Measurements from ENCODE around the gene HDHD5. TPM values are rescaled to one million over a fixed set of nuclear protein-coding genes. Genes with fewer than 3 reads are reported as not detected.

The HDHD5 gene
- total and polyA plus RNA-seq, 11 donors, result 31.8 to 72.1 (median 49.0) TPM

DNA sequence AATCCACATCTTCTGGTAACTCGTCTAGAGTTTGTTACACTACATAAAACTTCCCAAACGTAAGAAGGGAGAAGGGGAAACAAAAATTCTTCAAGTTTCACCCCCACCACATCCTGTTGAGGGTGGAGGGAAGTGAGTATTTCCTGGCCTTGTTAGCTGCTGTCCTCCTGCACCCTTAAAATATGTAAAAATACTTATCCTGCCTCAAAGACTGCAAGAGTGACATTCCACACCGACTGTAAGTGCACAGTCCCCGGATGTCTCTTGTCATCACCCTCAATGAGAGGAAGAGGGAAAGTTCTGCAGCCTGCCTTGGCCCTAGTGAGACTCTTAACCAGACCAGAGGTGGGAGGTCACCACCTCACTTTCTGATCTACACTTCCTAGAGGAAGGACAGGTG lies 41.2 kb downstream of the HDHD5 start:
- DNase-seq (no peak), ATAC-seq (no peak)
- H3K27me3 ChIP-seq, result peaks cover 0 to 13% (median 0%) of the 10 kb centered on the region in 9 donors
- 23 to 41% (median 26%) methylated on average over 4 of the region's 4 CpGs for WGBS, 4 donors
- no peaks in the 10 kb centered on the region for H3K36me3 ChIP-seq
- H3K4me1 ChIP-seq, result peaks cover 0 to 70% (median 19%) of the 10 kb centered on the region in 12 donors
- intact Hi-C loops (cut with DNase I), result loop anchor here in 3 of 10 donors (2.0 to 5.0 kb wide), 2 partner anchors 43 to 54 kb away; no protein-coding TSS in a partner anchor
- peak overlapping the region in 1 of 12 donors; percentile 88 for H3K27ac ChIP-seq
- TF ChIP-seq POLR2A (IDR thresholded peaks at IDR 0.05), result no peak
- TF ChIP-seq, protein P1, sequence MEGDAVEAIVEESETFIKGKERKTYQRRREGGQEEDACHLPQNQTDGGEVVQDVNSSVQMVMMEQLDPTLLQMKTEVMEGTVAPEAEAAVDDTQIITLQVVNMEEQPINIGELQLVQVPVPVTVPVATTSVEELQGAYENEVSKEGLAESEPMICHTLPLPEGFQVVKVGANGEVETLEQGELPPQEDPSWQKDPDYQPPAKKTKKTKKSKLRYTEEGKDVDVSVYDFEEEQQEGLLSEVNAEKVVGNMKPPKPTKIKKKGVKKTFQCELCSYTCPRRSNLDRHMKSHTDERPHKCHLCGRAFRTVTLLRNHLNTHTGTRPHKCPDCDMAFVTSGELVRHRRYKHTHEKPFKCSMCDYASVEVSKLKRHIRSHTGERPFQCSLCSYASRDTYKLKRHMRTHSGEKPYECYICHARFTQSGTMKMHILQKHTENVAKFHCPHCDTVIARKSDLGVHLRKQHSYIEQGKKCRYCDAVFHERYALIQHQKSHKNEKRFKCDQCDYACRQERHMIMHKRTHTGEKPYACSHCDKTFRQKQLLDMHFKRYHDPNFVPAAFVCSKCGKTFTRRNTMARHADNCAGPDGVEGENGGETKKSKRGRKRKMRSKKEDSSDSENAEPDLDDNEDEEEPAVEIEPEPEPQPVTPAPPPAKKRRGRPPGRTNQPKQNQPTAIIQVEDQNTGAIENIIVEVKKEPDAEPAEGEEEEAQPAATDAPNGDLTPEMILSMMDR (IDR thresholded peaks at IDR 0.05), result no peak
- no peak overlapping the region for H3K4me3 ChIP-seq
- H3K9me3 ChIP-seq, result no peaks in the 10 kb centered on the region

DNA sequence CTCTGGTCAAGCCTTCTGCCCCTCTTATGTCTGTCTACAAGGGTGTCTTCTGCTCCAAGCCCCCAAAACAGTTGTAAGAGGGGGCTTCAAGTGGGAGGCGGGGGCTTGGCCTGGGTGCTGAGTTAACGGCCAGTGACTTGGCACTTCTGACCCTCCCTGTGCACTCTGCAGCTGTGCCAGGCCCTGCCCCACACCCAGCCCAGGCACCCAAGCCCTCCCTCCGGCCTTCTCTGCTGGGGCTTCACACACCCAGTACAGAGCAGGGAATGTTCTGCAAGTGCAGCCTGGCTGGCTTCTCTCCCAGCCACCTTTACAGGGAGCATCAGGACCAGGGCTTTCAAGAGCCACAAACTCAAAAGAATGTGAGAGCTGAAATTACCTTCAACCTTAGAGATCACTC lies 41.7 kb downstream of the HDHD5 start:
- no peak for ATAC-seq
- H3K4me1 ChIP-seq, result peaks cover 0 to 70% (median 19%) of the 10 kb centered on the region in 12 donors
- no peak for TF ChIP-seq POLR2A (IDR thresholded peaks at IDR 0.05)
- TF ChIP-seq, protein P1 (IDR thresholded peaks at IDR 0.05), result no peak
- peaks cover 0 to 13% (median 0%) of the 10 kb centered on the region in 9 donors for H3K27me3 ChIP-seq
- peak overlapping the region in 1 of 12 donors; percentile 88 for H3K27ac ChIP-seq
- no peak for DNase-seq
- WGBS, 4 donors, result 39 to 64% (median 50%) methylated on average over 3 of the region's 3 CpGs
- H3K4me3 ChIP-seq, result no peak overlapping the region
- H3K9me3 ChIP-seq, result no peaks in the 10 kb centered on the region
- intact Hi-C loops (cut with DNase I), result loop anchor here in 2 of 10 donors (5.0 kb wide), 1 partner anchor 55 kb away; no protein-coding TSS in a partner anchor
- no peaks in the 10 kb centered on the region for H3K36me3 ChIP-seq

DNA sequence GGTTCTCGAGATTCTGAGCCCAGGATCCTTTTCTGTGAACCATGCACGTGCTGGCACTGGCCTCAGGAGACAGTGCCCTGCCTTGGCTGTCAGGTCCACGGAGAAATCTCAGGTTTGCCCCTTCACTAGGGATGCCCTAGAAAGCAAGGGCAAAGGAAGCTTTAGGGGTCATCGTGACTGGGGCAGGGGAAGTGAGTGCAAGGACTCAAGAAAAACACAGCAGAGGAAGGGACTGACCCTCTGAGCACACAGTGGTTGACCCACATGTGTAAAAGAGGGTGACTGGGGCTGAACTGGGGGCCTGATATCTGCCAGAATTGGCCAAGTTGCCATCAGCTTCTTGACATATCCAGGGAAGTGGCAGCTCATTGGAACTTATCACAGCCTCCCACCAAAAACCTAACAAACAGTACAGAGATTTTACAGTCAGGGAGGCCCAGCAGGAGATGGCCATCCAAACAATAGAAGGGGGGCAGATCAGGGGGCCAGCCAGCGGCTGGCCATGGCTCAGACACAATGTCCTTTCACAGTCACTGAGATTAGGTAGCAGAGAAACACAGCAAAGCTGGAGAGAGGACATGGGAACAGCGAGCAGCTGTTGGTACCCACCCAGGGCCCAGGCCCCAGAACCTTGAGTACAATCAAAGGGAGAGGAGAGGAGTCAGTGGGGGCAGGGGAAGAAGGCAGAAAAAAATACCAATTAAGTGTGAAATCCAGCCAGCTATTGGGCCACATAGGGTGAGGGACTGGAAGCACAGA lies 42.3 kb downstream of the HDHD5 start:
- ATAC-seq, result peak in 1 of 4 donors; percentile 55
- Histone ChIP-seq H3K27ac (peak overlapping the region in 1 of 12 donors; percentile 88), H3K27me3 (peaks cover 0 to 8% (median 0%) of the 10 kb centered on the region in 9 donors), H3K36me3 (no peaks in the 10 kb centered on the region), H3K9me3 (no peaks in the 10 kb centered on the region), H3K4me1 (peaks cover 0 to 70% (median 16%) of the 10 kb centered on the region in 12 donors), H3K4me3 (no peak overlapping the region)
- intact Hi-C loops (cut with DNase I), result loop anchor here in 2 of 10 donors (5.0 kb wide), 1 partner anchor 56 kb away; no protein-coding TSS in a partner anchor
- DNase-seq, result no peak
- WGBS, 4 donors, result 52 to 59% (median 55%) methylated on average over 6 of the region's 6 CpGs
- no peak for TF ChIP-seq POLR2A (IDR thresholded peaks at IDR 0.05)
- TF ChIP-seq, protein P1 (IDR thresholded peaks at IDR 0.05), result no peak

DNA sequence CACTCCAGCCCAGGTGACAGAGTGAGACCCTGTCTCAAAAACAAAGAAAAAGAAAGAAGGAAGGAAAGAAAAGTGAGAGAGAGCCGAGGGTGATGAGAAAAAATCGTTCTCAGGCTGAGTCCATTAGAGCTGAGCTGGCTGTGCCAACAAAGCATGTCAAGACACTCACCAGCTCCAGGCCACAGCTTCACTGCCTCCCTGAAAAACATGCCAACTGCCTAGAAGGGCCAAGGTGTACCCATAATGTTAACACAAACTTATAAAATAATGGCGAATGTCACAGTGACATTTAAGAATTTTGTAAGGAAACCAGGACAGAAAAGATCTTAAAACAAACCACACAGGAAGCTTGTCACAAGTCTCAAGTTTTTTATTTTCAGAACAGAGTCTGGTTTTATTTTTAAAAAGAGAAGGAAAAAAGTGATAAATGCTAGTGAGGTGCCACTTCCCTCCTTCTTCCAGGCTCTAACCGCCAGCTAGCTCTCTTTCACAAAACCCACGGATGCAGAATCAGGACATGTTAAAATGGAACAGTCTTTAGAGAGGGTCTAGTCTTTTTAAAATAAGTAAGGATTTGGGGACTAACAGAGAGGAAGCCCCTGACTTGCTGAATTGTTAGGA lies 43.0 kb downstream of the HDHD5 start:
- intact Hi-C loops (cut with DNase I), result loop anchor here in 2 of 10 donors (5.0 kb wide), 1 partner anchor 56 kb away; no protein-coding TSS in a partner anchor
- no peak overlapping the region for H3K4me3 ChIP-seq
- H3K36me3 ChIP-seq, result peaks cover 0 to 5% (median 0%) of the 10 kb centered on the region in 9 donors
- ATAC-seq, result no peak
- TF ChIP-seq, protein P1 (IDR thresholded peaks at IDR 0.05), result no peak
- TF ChIP-seq POLR2A (IDR thresholded peaks at IDR 0.05), result no peak
- H3K27ac ChIP-seq, result peak overlapping the region in 1 of 12 donors; percentile 88
- H3K27me3 ChIP-seq, result peaks cover 0 to 3% (median 0%) of the 10 kb centered on the region in 9 donors
- H3K9me3 ChIP-seq, result no peaks in the 10 kb centered on the region
- DNase-seq, result no peak
- H3K4me1 ChIP-seq, result peaks cover 0 to 66% (median 12%) of the 10 kb centered on the region in 12 donors
- 66 to 72% (median 69%) methylated on average over 5 of the region's 5 CpGs for WGBS, 4 donors
